MCF 10A (cell line): ENCODE measurements around the gene GRM2. TPM values are rescaled to one million over a fixed set of nuclear protein-coding genes. Genes with fewer than 3 reads are reported as not detected.

Experiments
- BruUV-seq: library from RNA; stranded (reverse); fragments of 400-500 nt; replicated peaks from 2 replicates; lab custom pipeline; 2021; lab: Mats Ljungman, UMichigan
- CTCF ChIA-PET: fragments of 300-600 bp; sonication (Branson Sonifier 250); formaldehyde crosslinking; extraction: SDS; loops from one replicate; lab custom pipeline; 2021; ENCODE audit warnings: antibody characterized with exemption, inconsistent platforms; lab: Yijun Ruan, JAX
- POLR2A ChIA-PET: fragments of 300-600, 350-650 bp; sonication (Branson Sonifier 250); formaldehyde crosslinking; extraction: SDS; loops from one replicate; lab custom pipeline; 2020; ENCODE audit warnings: antibody characterized with exemption, inconsistent platforms; lab: Yijun Ruan, JAX
- DNase-seq: peaks from one replicate; pipeline ENCODE4 v3.0.0-alpha.2; 2018; ENCODE audit not compliant: unreplicated experiment
- H3K27ac Mint-ChIP-seq: one replicate; pipeline ENCODE4 v1.8.0; 2022; ENCODE audit warnings: mild to moderate bottlenecking, low read depth, mixed read lengths; ENCODE audit not compliant: unreplicated experiment
- H3K27me3 Mint-ChIP-seq: one replicate; pipeline ENCODE4 v1.8.0; 2022; ENCODE audit warnings: mixed read lengths; ENCODE audit not compliant: insufficient read depth, unreplicated experiment
- H3K36me3 Mint-ChIP-seq: one replicate; pipeline ENCODE4 v1.8.0; 2022; ENCODE audit warnings: mild to moderate bottlenecking, moderate library complexity, mixed read lengths; ENCODE audit not compliant: insufficient read depth, unreplicated experiment
- H3K4me1 Mint-ChIP-seq: one replicate; pipeline ENCODE4 v1.8.0; 2022; ENCODE audit warnings: mixed read lengths; ENCODE audit not compliant: insufficient read depth, unreplicated experiment
- H3K4me3 Mint-ChIP-seq: one replicate; pipeline ENCODE4 v1.8.0; 2022; ENCODE audit warnings: mild to moderate bottlenecking, moderate library complexity, mixed read lengths; ENCODE audit not compliant: unreplicated experiment
- H3K9me3 Mint-ChIP-seq: one replicate; pipeline ENCODE4 v1.8.0; 2022; ENCODE audit warnings: mixed read lengths; ENCODE audit not compliant: unreplicated experiment
- intact Hi-C: fragments of 100-400 bp; cut with micrococcal nuclease; formaldehyde crosslinking; loops from 2 replicates; pipeline ENCODE4 v1.14.1; 2022
- total RNA-seq: library from RNA; stranded (reverse); gene quantifications from 2 replicates; pipeline ENCODE4 v1.2.3, GENCODE V29; 2022
- TF ChIP-seq, protein P1 (sequence below): fragments of 200-600 bp; IDR thresholded peaks from one replicate; pipeline ENCODE4 v1.8.0; 2022; ENCODE audit warnings: antibody characterized with exemption, mild to moderate bottlenecking; ENCODE audit not compliant: unreplicated experiment

GRM2 gene
- total RNA-seq, 1 experiment from 2014 or later: 0.23 TPM

DNA sequence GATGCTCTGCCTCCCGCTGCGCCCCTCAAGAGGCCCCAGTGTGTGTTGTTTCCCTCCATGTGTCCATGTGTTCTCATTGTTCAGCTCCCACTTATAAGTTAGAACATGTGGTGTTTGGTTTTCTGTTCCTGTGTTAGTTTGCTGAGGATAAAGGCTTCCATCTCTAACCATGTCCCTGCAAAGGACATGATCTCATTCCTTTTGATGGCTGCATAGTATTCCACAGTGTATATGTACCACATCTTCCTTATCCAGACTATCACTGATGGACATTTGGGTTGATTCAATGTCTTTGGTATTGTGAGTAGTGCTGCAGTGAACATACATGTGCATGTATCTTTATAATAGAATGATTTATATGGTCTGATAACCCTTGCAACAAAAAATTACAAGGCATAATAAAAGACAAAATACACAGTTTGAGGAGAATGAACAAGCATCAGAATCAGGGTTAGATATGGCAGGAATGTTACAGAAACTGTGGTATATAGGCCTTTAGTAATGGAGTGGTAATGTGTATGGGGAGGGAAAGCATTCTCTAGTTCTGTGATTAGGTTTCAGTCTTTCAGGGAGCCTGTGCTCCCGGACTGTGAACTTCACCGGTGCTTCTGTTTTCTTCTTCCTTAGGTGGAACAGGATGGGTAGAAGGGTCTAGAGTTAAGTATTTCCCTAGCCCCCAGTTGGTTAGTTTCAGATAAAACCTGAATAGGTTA, 27.1 kb downstream of the GRM2 start:
- intact Hi-C loops: no loop called here
- TF ChIP-seq, protein P1, sequence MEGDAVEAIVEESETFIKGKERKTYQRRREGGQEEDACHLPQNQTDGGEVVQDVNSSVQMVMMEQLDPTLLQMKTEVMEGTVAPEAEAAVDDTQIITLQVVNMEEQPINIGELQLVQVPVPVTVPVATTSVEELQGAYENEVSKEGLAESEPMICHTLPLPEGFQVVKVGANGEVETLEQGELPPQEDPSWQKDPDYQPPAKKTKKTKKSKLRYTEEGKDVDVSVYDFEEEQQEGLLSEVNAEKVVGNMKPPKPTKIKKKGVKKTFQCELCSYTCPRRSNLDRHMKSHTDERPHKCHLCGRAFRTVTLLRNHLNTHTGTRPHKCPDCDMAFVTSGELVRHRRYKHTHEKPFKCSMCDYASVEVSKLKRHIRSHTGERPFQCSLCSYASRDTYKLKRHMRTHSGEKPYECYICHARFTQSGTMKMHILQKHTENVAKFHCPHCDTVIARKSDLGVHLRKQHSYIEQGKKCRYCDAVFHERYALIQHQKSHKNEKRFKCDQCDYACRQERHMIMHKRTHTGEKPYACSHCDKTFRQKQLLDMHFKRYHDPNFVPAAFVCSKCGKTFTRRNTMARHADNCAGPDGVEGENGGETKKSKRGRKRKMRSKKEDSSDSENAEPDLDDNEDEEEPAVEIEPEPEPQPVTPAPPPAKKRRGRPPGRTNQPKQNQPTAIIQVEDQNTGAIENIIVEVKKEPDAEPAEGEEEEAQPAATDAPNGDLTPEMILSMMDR: no peak
- BruUV-seq: no TSS peak
- no peak overlapping the region for H3K4me3 Mint-ChIP-seq
- no peak overlapping the region for H3K27ac Mint-ChIP-seq
- ChIA-PET POLR2A (no interaction called here), CTCF (interaction anchor here (0.6 kb wide), 1 partner anchor 348 kb away, joined by 3 read pairs; no protein-coding TSS in a partner anchor)
- no peaks in the 10 kb centered on the region for H3K9me3 Mint-ChIP-seq
- DNase-seq: no peak
- H3K36me3 Mint-ChIP-seq: no peaks in the 10 kb centered on the region
- H3K4me1 Mint-ChIP-seq: peaks cover 3% of the 10 kb centered on the region
- H3K27me3 Mint-ChIP-seq: peaks cover 38% of the 10 kb centered on the region

DNA sequence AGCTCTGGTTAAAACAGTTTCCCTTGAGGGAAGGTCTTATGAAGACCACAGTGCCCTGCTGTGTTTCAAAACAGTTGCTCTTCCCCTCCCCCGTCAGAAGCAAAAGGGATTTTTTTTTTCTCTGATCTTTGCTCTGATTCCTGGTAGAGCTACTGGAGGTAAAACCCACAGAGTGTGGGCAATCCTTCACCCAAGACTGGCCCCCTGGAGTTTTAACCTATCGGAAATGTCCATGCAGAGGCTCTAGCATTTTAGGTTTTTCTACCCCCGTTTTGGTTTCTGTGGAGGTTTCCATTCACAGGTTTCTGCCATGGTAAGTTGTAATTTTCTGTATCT, 27.7 kb downstream of the GRM2 start:
- Mint-ChIP-seq H3K4me3 (no peak overlapping the region), H3K36me3 (no peaks in the 10 kb centered on the region), H3K27me3 (peaks cover 43% of the 10 kb centered on the region), H3K27ac (no peak overlapping the region), H3K9me3 (no peaks in the 10 kb centered on the region), H3K4me1 (no peaks in the 10 kb centered on the region)
- ChIA-PET CTCF (interaction anchor here (0.6 to 1.0 kb wide), 4 partner anchors 53 to 348 kb away, joined by 3 to 5 read pairs (median 4); no protein-coding TSS in a partner anchor), POLR2A (no interaction called here)
- intact Hi-C loops: no loop called here
- no peak for DNase-seq
- BruUV-seq: no TSS peak
- TF ChIP-seq, protein P1: no peak

DNA sequence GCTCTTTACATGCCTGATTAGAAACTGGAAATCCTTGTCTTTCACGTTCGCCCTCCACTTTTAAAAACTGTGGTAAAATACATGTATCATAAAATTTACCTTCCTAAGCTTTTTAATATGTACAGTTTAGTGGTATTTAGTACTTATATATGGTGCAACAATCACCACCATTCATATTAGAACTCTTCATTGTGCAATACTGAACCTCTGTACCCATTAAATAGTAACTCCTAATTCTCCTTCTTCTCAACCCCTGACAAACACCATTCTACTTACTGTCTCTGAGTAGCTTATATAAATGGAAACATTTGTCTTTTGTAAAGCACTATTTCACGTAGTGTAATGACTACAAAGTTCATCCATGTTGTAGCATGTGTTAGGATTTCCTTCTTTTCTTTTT, 28.2 kb downstream of the GRM2 start:
- ChIA-PET CTCF (interaction anchor here (0.6 to 1.0 kb wide), 4 partner anchors 53 to 349 kb away, joined by 3 to 5 read pairs (median 4); no protein-coding TSS in a partner anchor), POLR2A (interaction anchor here (0.9 kb wide), 1 partner anchor 8 kb away, joined by 3 read pairs; no protein-coding TSS in a partner anchor)
- BruUV-seq: no TSS peak
- no peaks in the 10 kb centered on the region for H3K9me3 Mint-ChIP-seq
- DNase-seq: no peak
- H3K36me3 Mint-ChIP-seq: no peaks in the 10 kb centered on the region
- no peak overlapping the region for H3K27ac Mint-ChIP-seq
- no peak overlapping the region for H3K4me3 Mint-ChIP-seq
- H3K4me1 Mint-ChIP-seq: no peaks in the 10 kb centered on the region
- TF ChIP-seq, protein P1: no peak
- intact Hi-C loops: no loop called here
- peaks cover 48% of the 10 kb centered on the region for H3K27me3 Mint-ChIP-seq

DNA sequence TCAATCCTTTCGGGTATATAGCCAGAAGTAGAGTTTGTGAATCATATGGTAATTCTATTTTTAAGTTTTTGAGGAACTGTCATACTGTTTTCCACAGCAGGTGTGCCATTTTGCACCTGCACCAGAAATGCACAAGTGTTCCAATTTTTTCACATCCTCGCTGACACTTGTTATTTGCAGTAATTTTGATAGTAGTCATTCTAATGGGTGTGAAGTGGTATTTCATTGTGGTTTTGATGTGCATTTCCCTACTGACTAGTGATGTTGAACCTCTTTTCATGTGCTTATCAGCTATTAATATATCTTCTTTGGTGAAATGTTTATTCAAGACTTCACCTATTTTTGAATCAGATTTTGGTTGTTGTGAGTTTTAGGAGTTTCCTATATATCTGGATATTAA, 29.1 kb downstream of the GRM2 start:
- Mint-ChIP-seq H3K4me1 (no peaks in the 10 kb centered on the region), H3K4me3 (no peak overlapping the region), H3K27ac (no peak overlapping the region), H3K27me3 (peaks cover 56% of the 10 kb centered on the region), H3K9me3 (no peaks in the 10 kb centered on the region), H3K36me3 (no peaks in the 10 kb centered on the region)
- POLR2A ChIA-PET: interaction anchor here (0.9 kb wide), 1 partner anchor 9 kb away, joined by 3 read pairs; no protein-coding TSS in a partner anchor
- BruUV-seq: no TSS peak
- CTCF ChIA-PET: no interaction called here
- intact Hi-C loops: no loop called here
- no peak for DNase-seq
- TF ChIP-seq, protein P1: no peak
